GM23338 (cell line): Measurements from ENCODE around the gene CDKL4. TPM values are rescaled to one million over a fixed set of nuclear protein-coding genes. Genes with fewer than 3 reads are reported as not detected.

Source experiments
- ATAC-seq: fragments of 200-7000 bp; cut with Tn5 transposase; 3 replicates; pipeline ENCODE4 v1.9.1; 2020
- DNase-seq: peaks from one replicate; pipeline ENCODE4 v3.0.0-alpha.2; 2015; ENCODE audit warnings: low spot score
- H2AFZ ChIP-seq: fragments of 200-600 bp; sonication (generic); 2 replicates; pipeline ENCODE4 v1.8.0; 2016; ENCODE audit warnings: antibody characterized with exemption, mild to moderate bottlenecking, moderate library complexity
- H3F3A ChIP-seq: fragments of 200-600 bp; sonication (generic); replicated peaks from 2 replicates; pipeline ENCODE4 v1.8.0; 2017; ENCODE audit warnings: antibody characterized with exemption, mixed run types, low read depth
- H3K27ac ChIP-seq: fragments of 200-600 bp; sonication (generic); 2 replicates; pipeline ENCODE4 v1.6.1; 2016; ENCODE audit warnings: low read depth
- H3K27me3 ChIP-seq: fragments of 200-600 bp; sonication (generic); 2 replicates; pipeline ENCODE4 v1.8.0; 2016; ENCODE audit warnings: mild to moderate bottlenecking, mixed run types, moderate library complexity; ENCODE audit not compliant: insufficient read depth
- H3K36me3 ChIP-seq: fragments of 200-600 bp; sonication (generic); 2 replicates; pipeline ENCODE4 v1.8.0; 2016; ENCODE audit warnings: mild to moderate bottlenecking; ENCODE audit not compliant: insufficient read depth
- H3K4me1 ChIP-seq: fragments of 200-600 bp; sonication (generic); 2 replicates; pipeline ENCODE4 v1.8.0; 2016; ENCODE audit warnings: mild to moderate bottlenecking, moderate library complexity; ENCODE audit not compliant: insufficient read depth
- H3K4me2 ChIP-seq: fragments of 200-600 bp; sonication (generic); 2 replicates; pipeline ENCODE4 v1.7.1; 2017; ENCODE audit warnings: mixed run types
- H3K4me3 ChIP-seq: fragments of 200-600 bp; sonication (generic); 2 replicates; pipeline ENCODE4 v1.6.1; 2016; ENCODE audit warnings: mixed run types
- H3K79me2 ChIP-seq: fragments of 200-600 bp; sonication (generic); replicated peaks from 2 replicates; pipeline ENCODE4 v1.8.0; 2017; ENCODE audit warnings: mild to moderate bottlenecking; ENCODE audit not compliant: insufficient read depth
- H3K9me2 ChIP-seq: fragments of 200-600 bp; sonication (generic); 2 replicates; pipeline ENCODE4 v1.8.0; 2017; ENCODE audit not compliant: insufficient read depth
- H4K20me1 ChIP-seq: fragments of 200-600 bp; sonication (generic); replicated peaks from 2 replicates; pipeline ENCODE4 v1.8.0; 2017; ENCODE audit warnings: mild to moderate bottlenecking; ENCODE audit not compliant: insufficient read depth
- H3K27ac Mint-ChIP-seq: 2 replicates; pipeline ENCODE4 v1.8.0; 2020; ENCODE audit warnings: inconsistent platforms, mild to moderate bottlenecking, moderate library complexity, mixed read lengths
- H3K27me3 Mint-ChIP-seq: 3 replicates; pipeline ENCODE4 v1.8.0; 2022; ENCODE audit warnings: low read depth, mild to moderate bottlenecking, moderate library complexity, mixed read lengths, inconsistent platforms; ENCODE audit not compliant: insufficient read depth, poor library complexity
- H3K36me3 Mint-ChIP-seq: 3 replicates; pipeline ENCODE4 v1.8.0; 2021; ENCODE audit warnings: low read depth, mild to moderate bottlenecking, inconsistent platforms, moderate library complexity, mixed read lengths
- H3K4me1 Mint-ChIP-seq: 3 replicates; pipeline ENCODE4 v1.8.0; 2020; ENCODE audit warnings: mild to moderate bottlenecking, inconsistent platforms, mixed read lengths
- H3K4me3 Mint-ChIP-seq: 3 replicates; pipeline ENCODE4 v1.8.0; 2021; ENCODE audit warnings: moderate library complexity, mild to moderate bottlenecking, inconsistent platforms, mixed read lengths
- H3K9me3 Mint-ChIP-seq: 3 replicates; pipeline ENCODE4 v1.8.0; 2020; ENCODE audit warnings: moderate library complexity, mild to moderate bottlenecking, inconsistent platforms, mixed read lengths
- CREB1 ChIP-seq: fragments of 250-450 bp; sonication (Bioruptor Pico); IDR thresholded peaks from 2 replicates; pipeline ENCODE4 v1.5.0; 2020; ENCODE audit warnings: low read depth, mild to moderate bottlenecking, moderate library complexity
- EZH2 ChIP-seq: fragments of 200-600 bp; sonication (generic); IDR thresholded peaks from one replicate; pipeline ENCODE4 v1.8.0; 2017; ENCODE audit warnings: antibody characterized with exemption, mild to moderate bottlenecking, low read depth; ENCODE audit not compliant: unreplicated experiment
- EZH2phosphoT487 ChIP-seq: fragments of 200-600 bp; sonication (generic); IDR thresholded peaks from one replicate; pipeline ENCODE4 v1.8.1; 2018; ENCODE audit warnings: antibody characterized with exemption; ENCODE audit not compliant: unreplicated experiment
- JUNB ChIP-seq: IDR thresholded peaks from one replicate; pipeline ENCODE4 v1.6.1; 2016; ENCODE audit warnings: antibody characterized with exemption; ENCODE audit not compliant: unreplicated experiment
- NANOG ChIP-seq: IDR thresholded peaks from 2 replicates; pipeline ENCODE4 v1.6.1; 2016; ENCODE audit warnings: antibody characterized with exemption, borderline replicate concordance
- POLR2AphosphoS5 ChIP-seq: IDR thresholded peaks from 2 replicates; pipeline ENCODE4 v1.6.1; 2016; ENCODE audit warnings: antibody characterized with exemption, low read depth
- STAT1 ChIP-seq: IDR thresholded peaks from one replicate; pipeline ENCODE4 v1.6.1; 2016; ENCODE audit warnings: antibody characterized with exemption; ENCODE audit not compliant: unreplicated experiment
- ZNF114 ChIP-seq: fragments of 250-450 bp; sonication (Bioruptor Pico); IDR thresholded peaks from 2 replicates; pipeline ENCODE4 v1.5.0; 2020; ENCODE audit warnings: mild to moderate bottlenecking, moderate library complexity
- ZNF331 ChIP-seq: fragments of 250-450 bp; sonication (Bioruptor Pico); IDR thresholded peaks from 2 replicates; pipeline ENCODE4 v1.5.0; 2020; ENCODE audit warnings: low read depth, mild to moderate bottlenecking, moderate library complexity
- polyA plus RNA-seq: library from polyadenylated mRNA; unstranded; fragments of >200 nt; fragmentation: Nextera tagmentation; extraction: Ambion mirVana; gene quantifications from 2 replicates; pipeline ENCODE4 v1.2.1, GENCODE V29; 2016
- total RNA-seq: library from RNA; depleted of rRNA; stranded (reverse); fragments of >200 nt; shearing (Covaris generic); gene quantifications from 2 replicates; pipeline ENCODE4 v1.2.3, GENCODE V29; 2014
- TF ChIP-seq, protein P1 (sequence below), 2 experiments: fragments of 200-600 bp in 1 of 2; sonication (generic) in 1 of 2; conservative IDR thresholded peaks; 2 replicates each; pipeline versions ENCODE4 v1.5.1 to v1.6.1; 2016 to 2017; ENCODE audit warnings: antibody characterized with exemption in 2 of 2, low read depth in 2 of 2, mild to moderate bottlenecking in 2 of 2, moderate library complexity in 1 of 2
- TF ChIP-seq, protein P2 (sequence below): fragments of 250-450 bp; sonication (Bioruptor Pico); IDR thresholded peaks from 2 replicates; pipeline ENCODE4 v1.5.0; 2020; ENCODE audit warnings: mild to moderate bottlenecking, moderate library complexity
- TF ChIP-seq, protein P3 (sequence below): IDR thresholded peaks from one replicate; pipeline ENCODE4 v1.6.1; 2018; ENCODE audit warnings: antibody characterized with exemption; ENCODE audit not compliant: unreplicated experiment
- TF ChIP-seq, protein P4 (sequence below): IDR thresholded peaks from 2 replicates; pipeline ENCODE4 v1.6.1; 2016; ENCODE audit warnings: antibody characterized with exemption

CDKL4 gene
- total and polyA plus RNA-seq, 2 experiments from 2014 or later, result 0.24 TPM; not detected in 1

DNA sequence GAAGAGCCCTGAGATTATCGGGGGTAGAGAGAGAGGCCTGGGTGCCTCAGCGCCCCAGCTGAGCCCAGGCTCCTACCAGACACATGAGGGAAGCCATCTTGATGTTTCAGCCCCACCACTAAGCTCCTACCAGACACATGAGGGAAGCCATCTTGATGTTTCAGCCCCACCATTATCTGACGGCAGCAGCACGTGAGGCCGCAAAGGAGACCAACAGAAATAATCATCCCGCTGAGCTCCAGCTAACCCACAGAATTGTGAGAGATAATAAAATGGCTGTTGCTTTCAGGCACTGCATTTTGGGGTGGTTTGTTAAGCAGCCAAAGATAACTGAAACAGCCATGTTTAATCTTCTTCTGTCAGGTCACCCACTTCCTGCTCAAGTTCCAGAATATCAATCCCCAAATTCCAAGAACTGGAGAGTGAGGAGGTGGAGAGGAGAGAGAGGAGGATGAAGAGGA, 93.6 kb downstream of the CDKL4 start:
- Mint-ChIP-seq H3K4me1 (no peaks in the 10 kb centered on the region; the same call in 1 of the 3 replicates), H3K27me3 (peaks cover 2% of the 10 kb centered on the region), H3K27ac (no peak overlapping the region), H3K4me3 (no peak overlapping the region), H3K36me3 (no peaks in the 10 kb centered on the region; the same call in 2 of the 3 replicates), H3K9me3 (no peaks in the 10 kb centered on the region)
- no peak overlapping the region for H3K4me2 ChIP-seq
- H3K27ac ChIP-seq, result no peak overlapping the region
- H3K4me1 ChIP-seq, result peaks cover under 1% of the 10 kb centered on the region
- DNase-seq (no peak), ATAC-seq (no peak)
- H2AFZ ChIP-seq, result peak overlapping the region; percentile 69; the same call in 1 of the 2 replicates
- 0 out of 2 replicates have a peak, but pooled peaks cover 9% of the 10 kb centered on the region for H3K9me2 ChIP-seq
- no peaks in the 10 kb centered on the region for H3K27me3 ChIP-seq
- no peaks in the 10 kb centered on the region for H4K20me1 ChIP-seq
- no peaks in the 10 kb centered on the region for H3K79me2 ChIP-seq
- H3K36me3 ChIP-seq, result no peaks in the 10 kb centered on the region
- no peak overlapping the region for H3K4me3 ChIP-seq
- TF ChIP-seq, protein P1, sequence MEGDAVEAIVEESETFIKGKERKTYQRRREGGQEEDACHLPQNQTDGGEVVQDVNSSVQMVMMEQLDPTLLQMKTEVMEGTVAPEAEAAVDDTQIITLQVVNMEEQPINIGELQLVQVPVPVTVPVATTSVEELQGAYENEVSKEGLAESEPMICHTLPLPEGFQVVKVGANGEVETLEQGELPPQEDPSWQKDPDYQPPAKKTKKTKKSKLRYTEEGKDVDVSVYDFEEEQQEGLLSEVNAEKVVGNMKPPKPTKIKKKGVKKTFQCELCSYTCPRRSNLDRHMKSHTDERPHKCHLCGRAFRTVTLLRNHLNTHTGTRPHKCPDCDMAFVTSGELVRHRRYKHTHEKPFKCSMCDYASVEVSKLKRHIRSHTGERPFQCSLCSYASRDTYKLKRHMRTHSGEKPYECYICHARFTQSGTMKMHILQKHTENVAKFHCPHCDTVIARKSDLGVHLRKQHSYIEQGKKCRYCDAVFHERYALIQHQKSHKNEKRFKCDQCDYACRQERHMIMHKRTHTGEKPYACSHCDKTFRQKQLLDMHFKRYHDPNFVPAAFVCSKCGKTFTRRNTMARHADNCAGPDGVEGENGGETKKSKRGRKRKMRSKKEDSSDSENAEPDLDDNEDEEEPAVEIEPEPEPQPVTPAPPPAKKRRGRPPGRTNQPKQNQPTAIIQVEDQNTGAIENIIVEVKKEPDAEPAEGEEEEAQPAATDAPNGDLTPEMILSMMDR (conservative IDR thresholded peaks at IDR 0.05; ENCODE audit: low read depth in 2 of 2), result no peak
- TF ChIP-seq EZH2 (no peak), ZNF331 (CRISPR knock-in tag) (no peak), STAT1 (no peak), ZNF114 (CRISPR knock-in tag) (no peak), EZH2phosphoT487 (no peak), NANOG (no peak), JUNB (no peak), POLR2AphosphoS5 (no peak), CREB1 (CRISPR knock-in tag) (no peak)
- TF ChIP-seq, protein P2, sequence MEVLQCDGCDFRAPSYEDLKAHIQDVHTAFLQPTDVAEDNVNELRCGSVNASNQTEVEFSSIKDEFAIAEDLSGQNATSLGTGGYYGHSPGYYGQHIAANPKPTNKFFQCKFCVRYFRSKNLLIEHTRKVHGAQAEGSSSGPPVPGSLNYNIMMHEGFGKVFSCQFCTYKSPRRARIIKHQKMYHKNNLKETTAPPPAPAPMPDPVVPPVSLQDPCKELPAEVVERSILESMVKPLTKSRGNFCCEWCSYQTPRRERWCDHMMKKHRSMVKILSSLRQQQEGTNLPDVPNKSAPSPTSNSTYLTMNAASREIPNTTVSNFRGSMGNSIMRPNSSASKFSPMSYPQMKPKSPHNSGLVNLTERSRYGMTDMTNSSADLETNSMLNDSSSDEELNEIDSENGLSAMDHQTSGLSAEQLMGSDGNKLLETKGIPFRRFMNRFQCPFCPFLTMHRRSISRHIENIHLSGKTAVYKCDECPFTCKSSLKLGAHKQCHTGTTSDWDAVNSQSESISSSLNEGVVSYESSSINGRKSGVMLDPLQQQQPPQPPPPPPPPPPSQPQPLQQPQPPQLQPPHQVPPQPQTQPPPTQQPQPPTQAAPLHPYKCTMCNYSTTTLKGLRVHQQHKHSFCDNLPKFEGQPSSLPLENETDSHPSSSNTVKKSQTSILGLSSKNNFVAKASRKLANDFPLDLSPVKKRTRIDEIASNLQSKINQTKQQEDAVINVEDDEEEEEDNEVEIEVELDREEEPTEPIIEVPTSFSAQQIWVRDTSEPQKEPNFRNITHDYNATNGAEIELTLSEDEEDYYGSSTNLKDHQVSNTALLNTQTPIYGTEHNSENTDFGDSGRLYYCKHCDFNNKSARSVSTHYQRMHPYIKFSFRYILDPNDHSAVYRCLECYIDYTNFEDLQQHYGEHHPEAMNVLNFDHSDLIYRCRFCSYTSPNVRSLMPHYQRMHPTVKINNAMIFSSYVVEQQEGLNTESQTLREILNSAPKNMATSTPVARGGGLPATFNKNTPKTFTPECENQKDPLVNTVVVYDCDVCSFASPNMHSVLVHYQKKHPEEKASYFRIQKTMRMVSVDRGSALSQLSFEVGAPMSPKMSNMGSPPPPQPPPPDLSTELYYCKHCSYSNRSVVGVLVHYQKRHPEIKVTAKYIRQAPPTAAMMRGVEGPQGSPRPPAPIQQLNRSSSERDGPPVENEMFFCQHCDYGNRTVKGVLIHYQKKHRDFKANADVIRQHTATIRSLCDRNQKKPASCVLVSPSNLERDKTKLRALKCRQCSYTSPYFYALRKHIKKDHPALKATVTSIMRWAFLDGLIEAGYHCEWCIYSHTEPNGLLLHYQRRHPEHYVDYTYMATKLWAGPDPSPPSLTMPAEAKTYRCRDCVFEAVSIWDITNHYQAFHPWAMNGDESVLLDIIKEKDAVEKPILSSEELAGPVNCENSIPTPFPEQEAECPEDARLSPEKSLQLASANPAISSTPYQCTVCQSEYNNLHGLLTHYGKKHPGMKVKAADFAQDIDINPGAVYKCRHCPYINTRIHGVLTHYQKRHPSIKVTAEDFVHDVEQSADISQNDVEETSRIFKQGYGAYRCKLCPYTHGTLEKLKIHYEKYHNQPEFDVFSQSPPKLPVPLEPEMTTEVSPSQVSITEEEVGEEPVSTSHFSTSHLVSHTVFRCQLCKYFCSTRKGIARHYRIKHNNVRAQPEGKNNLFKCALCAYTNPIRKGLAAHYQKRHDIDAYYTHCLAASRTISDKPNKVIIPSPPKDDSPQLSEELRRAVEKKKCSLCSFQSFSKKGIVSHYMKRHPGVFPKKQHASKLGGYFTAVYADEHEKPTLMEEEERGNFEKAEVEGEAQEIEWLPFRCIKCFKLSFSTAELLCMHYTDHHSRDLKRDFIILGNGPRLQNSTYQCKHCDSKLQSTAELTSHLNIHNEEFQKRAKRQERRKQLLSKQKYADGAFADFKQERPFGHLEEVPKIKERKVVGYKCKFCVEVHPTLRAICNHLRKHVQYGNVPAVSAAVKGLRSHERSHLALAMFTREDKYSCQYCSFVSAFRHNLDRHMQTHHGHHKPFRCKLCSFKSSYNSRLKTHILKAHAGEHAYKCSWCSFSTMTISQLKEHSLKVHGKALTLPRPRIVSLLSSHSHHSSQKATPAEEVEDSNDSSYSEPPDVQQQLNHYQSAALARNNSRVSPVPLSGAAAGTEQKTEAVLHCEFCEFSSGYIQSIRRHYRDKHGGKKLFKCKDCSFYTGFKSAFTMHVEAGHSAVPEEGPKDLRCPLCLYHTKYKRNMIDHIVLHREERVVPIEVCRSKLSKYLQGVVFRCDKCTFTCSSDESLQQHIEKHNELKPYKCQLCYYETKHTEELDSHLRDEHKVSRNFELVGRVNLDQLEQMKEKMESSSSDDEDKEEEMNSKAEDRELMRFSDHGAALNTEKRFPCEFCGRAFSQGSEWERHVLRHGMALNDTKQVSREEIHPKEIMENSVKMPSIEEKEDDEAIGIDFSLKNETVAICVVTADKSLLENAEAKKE (CRISPR knock-in tag), result no peak
- TF ChIP-seq, protein P3, sequence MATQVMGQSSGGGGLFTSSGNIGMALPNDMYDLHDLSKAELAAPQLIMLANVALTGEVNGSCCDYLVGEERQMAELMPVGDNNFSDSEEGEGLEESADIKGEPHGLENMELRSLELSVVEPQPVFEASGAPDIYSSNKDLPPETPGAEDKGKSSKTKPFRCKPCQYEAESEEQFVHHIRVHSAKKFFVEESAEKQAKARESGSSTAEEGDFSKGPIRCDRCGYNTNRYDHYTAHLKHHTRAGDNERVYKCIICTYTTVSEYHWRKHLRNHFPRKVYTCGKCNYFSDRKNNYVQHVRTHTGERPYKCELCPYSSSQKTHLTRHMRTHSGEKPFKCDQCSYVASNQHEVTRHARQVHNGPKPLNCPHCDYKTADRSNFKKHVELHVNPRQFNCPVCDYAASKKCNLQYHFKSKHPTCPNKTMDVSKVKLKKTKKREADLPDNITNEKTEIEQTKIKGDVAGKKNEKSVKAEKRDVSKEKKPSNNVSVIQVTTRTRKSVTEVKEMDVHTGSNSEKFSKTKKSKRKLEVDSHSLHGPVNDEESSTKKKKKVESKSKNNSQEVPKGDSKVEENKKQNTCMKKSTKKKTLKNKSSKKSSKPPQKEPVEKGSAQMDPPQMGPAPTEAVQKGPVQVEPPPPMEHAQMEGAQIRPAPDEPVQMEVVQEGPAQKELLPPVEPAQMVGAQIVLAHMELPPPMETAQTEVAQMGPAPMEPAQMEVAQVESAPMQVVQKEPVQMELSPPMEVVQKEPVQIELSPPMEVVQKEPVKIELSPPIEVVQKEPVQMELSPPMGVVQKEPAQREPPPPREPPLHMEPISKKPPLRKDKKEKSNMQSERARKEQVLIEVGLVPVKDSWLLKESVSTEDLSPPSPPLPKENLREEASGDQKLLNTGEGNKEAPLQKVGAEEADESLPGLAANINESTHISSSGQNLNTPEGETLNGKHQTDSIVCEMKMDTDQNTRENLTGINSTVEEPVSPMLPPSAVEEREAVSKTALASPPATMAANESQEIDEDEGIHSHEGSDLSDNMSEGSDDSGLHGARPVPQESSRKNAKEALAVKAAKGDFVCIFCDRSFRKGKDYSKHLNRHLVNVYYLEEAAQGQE, result no peak
- TF ChIP-seq, protein P4, sequence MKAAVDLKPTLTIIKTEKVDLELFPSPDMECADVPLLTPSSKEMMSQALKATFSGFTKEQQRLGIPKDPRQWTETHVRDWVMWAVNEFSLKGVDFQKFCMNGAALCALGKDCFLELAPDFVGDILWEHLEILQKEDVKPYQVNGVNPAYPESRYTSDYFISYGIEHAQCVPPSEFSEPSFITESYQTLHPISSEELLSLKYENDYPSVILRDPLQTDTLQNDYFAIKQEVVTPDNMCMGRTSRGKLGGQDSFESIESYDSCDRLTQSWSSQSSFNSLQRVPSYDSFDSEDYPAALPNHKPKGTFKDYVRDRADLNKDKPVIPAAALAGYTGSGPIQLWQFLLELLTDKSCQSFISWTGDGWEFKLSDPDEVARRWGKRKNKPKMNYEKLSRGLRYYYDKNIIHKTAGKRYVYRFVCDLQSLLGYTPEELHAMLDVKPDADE, result no peak
- H3F3A ChIP-seq, result no peaks in the 10 kb centered on the region
